22Rv1 (cell line): ENCODE data around the gene CATSPER4.

Experiments used
- ZFX ChIP-seq: fragments of 450-650 bp; IDR thresholded peaks from 2 replicates; pipeline ENCODE4 v1.6.1; 2017; ENCODE audit warnings: antibody characterized with exemption, borderline replicate concordance
- TF ChIP-seq, protein P1 (sequence below): fragments of 450-650 bp; IDR thresholded peaks from 2 replicates; pipeline ENCODE4 v1.5.1; 2017; ENCODE audit warnings: mild to moderate bottlenecking

GRCh38 chr1:26148887-26149286 is 41.5 kb upstream of the CATSPER4 start:
- TF ChIP-seq, protein P1, sequence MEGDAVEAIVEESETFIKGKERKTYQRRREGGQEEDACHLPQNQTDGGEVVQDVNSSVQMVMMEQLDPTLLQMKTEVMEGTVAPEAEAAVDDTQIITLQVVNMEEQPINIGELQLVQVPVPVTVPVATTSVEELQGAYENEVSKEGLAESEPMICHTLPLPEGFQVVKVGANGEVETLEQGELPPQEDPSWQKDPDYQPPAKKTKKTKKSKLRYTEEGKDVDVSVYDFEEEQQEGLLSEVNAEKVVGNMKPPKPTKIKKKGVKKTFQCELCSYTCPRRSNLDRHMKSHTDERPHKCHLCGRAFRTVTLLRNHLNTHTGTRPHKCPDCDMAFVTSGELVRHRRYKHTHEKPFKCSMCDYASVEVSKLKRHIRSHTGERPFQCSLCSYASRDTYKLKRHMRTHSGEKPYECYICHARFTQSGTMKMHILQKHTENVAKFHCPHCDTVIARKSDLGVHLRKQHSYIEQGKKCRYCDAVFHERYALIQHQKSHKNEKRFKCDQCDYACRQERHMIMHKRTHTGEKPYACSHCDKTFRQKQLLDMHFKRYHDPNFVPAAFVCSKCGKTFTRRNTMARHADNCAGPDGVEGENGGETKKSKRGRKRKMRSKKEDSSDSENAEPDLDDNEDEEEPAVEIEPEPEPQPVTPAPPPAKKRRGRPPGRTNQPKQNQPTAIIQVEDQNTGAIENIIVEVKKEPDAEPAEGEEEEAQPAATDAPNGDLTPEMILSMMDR: no peak
- no peak for TF ChIP-seq ZFX
